LNCaP clone FGC (cell line): ENCODE measurements around the gene FRMD1.

Experiments
- DNase-seq: peaks from one replicate; pipeline ENCODE4 v3.0.0-alpha.2; 2011; ENCODE audit warnings: low read depth
- H3K4me3 ChIP-seq: 2 replicates; pipeline ENCODE4 v1.5.1; 2011; ENCODE audit warnings: mild to moderate bottlenecking, low read depth, low read length, control low read depth
- TF ChIP-seq, protein P1 (sequence below): IDR thresholded peaks from 2 replicates; pipeline ENCODE4 v1.5.1; 2012; ENCODE audit warnings: mild to moderate bottlenecking; ENCODE audit not compliant: control insufficient read depth, insufficient read depth; ENCODE audit errors: extremely low read depth

Gene FRMD1

GRCh38 chr6:168055696-168056489, 23.1 kb downstream of the FRMD1 start:
- TF ChIP-seq, protein P1, sequence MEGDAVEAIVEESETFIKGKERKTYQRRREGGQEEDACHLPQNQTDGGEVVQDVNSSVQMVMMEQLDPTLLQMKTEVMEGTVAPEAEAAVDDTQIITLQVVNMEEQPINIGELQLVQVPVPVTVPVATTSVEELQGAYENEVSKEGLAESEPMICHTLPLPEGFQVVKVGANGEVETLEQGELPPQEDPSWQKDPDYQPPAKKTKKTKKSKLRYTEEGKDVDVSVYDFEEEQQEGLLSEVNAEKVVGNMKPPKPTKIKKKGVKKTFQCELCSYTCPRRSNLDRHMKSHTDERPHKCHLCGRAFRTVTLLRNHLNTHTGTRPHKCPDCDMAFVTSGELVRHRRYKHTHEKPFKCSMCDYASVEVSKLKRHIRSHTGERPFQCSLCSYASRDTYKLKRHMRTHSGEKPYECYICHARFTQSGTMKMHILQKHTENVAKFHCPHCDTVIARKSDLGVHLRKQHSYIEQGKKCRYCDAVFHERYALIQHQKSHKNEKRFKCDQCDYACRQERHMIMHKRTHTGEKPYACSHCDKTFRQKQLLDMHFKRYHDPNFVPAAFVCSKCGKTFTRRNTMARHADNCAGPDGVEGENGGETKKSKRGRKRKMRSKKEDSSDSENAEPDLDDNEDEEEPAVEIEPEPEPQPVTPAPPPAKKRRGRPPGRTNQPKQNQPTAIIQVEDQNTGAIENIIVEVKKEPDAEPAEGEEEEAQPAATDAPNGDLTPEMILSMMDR = no peak
- no peak for DNase-seq

GRCh38 chr6:168054765-168055560, 24.0 kb downstream of the FRMD1 start:
- TF ChIP-seq, protein P1 = no peak
- DNase-seq = no peak
- no peak overlapping the region for H3K4me3 ChIP-seq

More at GRCh38 chr6:168055696-168056489, 23.1 kb downstream of the FRMD1 start:
- no peak overlapping the region for H3K4me3 ChIP-seq

DNA sequence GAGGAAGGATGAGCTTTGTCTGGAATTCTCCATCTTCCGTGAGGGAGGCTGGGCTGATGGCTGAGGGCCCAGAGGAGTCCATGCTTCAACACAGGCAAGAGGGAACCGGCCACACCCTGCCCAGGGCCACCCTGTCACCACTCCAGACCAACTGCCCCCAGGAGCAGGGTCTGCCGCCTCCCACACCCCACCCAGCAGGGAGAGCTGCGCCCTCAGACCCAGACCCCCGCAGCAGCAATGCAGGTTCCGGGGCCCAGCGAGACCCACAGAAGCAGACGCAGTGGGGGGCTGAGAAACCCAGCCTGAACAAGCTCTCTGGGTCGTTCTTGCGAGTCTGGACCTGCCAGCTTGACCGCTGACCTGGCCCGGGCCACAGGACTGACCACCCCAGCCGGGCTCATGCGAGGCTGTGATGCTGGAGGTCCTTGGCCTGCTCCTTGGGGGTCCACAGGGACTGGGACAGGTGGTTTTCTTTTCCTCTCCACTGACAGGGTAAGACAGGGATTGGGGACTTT, 25.0 kb downstream of the FRMD1 start:
- TF ChIP-seq, protein P1 = no peak
- H3K4me3 ChIP-seq = no peak overlapping the region
- no peak for DNase-seq

GRCh38 chr6:168053086-168053956, 25.7 kb downstream of the FRMD1 start:
- TF ChIP-seq, protein P1 = no peak
- H3K4me3 ChIP-seq = no peak overlapping the region
- no peak for DNase-seq

DNA sequence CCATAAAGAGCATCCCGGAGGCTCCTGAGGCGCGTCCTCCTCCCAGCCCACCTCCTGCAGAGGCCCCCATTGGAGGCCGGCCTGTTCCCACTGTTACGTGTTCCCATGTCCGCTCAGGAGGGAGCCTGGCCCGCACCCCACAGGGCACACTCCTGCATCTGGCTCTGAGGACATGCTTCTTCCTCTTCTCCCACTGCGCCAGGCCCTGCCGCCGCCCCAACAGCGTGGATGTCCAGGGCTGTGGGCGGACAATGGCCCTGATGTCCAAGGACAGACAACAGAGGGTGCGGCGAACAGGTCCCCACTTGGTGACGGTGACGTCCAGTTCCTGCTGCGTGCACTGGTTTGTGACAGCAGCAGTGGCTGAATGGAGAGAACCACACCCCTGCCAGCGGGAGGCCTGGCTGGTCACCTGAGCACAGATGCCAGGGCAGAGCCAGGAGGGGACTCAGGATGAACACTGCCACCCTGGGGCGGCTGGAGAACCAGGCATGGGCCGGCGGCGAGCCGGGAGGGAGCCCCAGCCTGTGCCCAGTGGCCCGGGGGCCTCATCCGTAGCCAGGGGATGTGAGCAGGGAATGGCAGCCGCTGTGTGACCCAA, 26.6 kb downstream of the FRMD1 start:
- H3K4me3 ChIP-seq = no peak overlapping the region
- DNase-seq = peak; percentile 18
- TF ChIP-seq, protein P1 = peak; percentile 41; the same call in 1 of the 2 replicates

GRCh38 chr6:168051648-168052047, 27.4 kb downstream of the FRMD1 start:
- DNase-seq = no peak
- no peak overlapping the region for H3K4me3 ChIP-seq
- TF ChIP-seq, protein P1 = no peak
